Keratinocyte (primary cell): ENCODE data around the gene DLEC1.

Experiments used
- CTCF ChIP-seq, 3 experiments: IDR thresholded peaks in 1 of 3; conservative IDR thresholded peaks in 1 of 3; optimal IDR thresholded peaks in 1 of 3; 2 replicates in 2 of 3; 3 replicates in 1 of 3; pipeline versions ENCODE3 to v1.5.1; 2011; ENCODE audit warnings: low read length in 3 of 3, mild to moderate bottlenecking in 3 of 3, moderate library complexity in 2 of 3, control low read depth in 1 of 3, inconsistent platforms in 1 of 3; ENCODE audit not compliant: insufficient read depth in 2 of 3; ENCODE audit errors: extremely low read depth in 1 of 3
- EZH2 ChIP-seq: IDR thresholded peaks from one replicate; pipeline ENCODE4 v1.6.1; 2012; ENCODE audit warnings: inconsistent platforms, mild to moderate bottlenecking, low read length, moderate library complexity

GRCh38 chr3:38006031-38006430, 33.0 kb upstream of the DLEC1 start:
- TF ChIP-seq CTCF (optimal IDR thresholded peaks at IDR 0.05 in 1 of 3, IDR thresholded peaks at IDR 0.05 in 1 of 3, conservative IDR thresholded peaks at IDR 0.05 in 1 of 3; ENCODE audit: extremely low read depth in 1 of 3, insufficient read depth in 2 of 3, low read length in 3 of 3) (no peak), EZH2 (no peak)
